OCI-LY7 (cell line): ENCODE data around the gene CDON. TPM values are rescaled to one million over a fixed set of nuclear protein-coding genes. Genes with fewer than 3 reads are reported as not detected.

ENCODE experiments used
- BruUV-seq: library from RNA; stranded (reverse); fragments of 400-500 nt; replicated peaks from 2 replicates; lab custom pipeline; 2021; lab: Mats Ljungman, UMichigan
- CTCF ChIA-PET: fragments of 300-600 bp; sonication (Branson Sonifier 250); formaldehyde crosslinking; loops from one replicate; lab custom pipeline; 2022; ENCODE audit warnings: antibody characterized with exemption; ENCODE audit not compliant: unreplicated experiment; lab: Charles Lee
- POLR2A ChIA-PET: fragments of 300-600 bp; sonication (Branson Sonifier 250); formaldehyde crosslinking; loops from one replicate; lab custom pipeline; 2022; ENCODE audit warnings: antibody characterized with exemption; lab: Charles Lee
- DNase-seq: peaks from one replicate; pipeline ENCODE4 v3.0.0-alpha.2; 2015; ENCODE audit warnings: low spot score
- H2AFZ ChIP-seq: fragments of 200-600 bp; sonication (generic), shearing (Covaris generic); 2 replicates; pipeline ENCODE4 v1.6.1; 2014; ENCODE audit warnings: mild to moderate bottlenecking, antibody characterized with exemption, low read length, moderate library complexity
- H3K27ac ChIP-seq: fragments of 200-600 bp; sonication (generic); 2 replicates; pipeline ENCODE4 v1.5.1; 2014; ENCODE audit warnings: mixed run types, low read depth, mild to moderate bottlenecking, moderate library complexity, low read length, inconsistent platforms; ENCODE audit not compliant: poor library complexity, severe bottlenecking
- H3K36me3 ChIP-seq: fragments of 200-600 bp; sonication (generic); 2 replicates; pipeline ENCODE4 v1.6.1; 2014; ENCODE audit warnings: mild to moderate bottlenecking, antibody characterized with exemption, low read length, moderate library complexity, mixed read lengths; ENCODE audit not compliant: insufficient read depth
- H3K4me1 ChIP-seq: fragments of 200-600 bp; sonication (generic); 2 replicates; pipeline ENCODE4 v1.5.1; 2014; ENCODE audit warnings: mild to moderate bottlenecking, low read length; ENCODE audit not compliant: insufficient read depth, poor library complexity, severe bottlenecking
- H3K4me2 ChIP-seq: fragments of 200-600 bp; sonication (generic); 2 replicates; pipeline ENCODE4 v1.6.1; 2014; ENCODE audit warnings: mild to moderate bottlenecking, low read length
- H3K4me3 ChIP-seq: fragments of 200-600 bp; sonication (generic); 2 replicates; pipeline ENCODE4 v1.5.1; 2014; ENCODE audit warnings: mild to moderate bottlenecking, low read depth, low read length; ENCODE audit not compliant: poor library complexity, severe bottlenecking
- H3K79me2 ChIP-seq: fragments of 200-600 bp; sonication (generic); 2 replicates; pipeline ENCODE4 v1.6.1; 2016; ENCODE audit warnings: low read depth, mild to moderate bottlenecking, low read length, moderate library complexity, mixed read lengths; ENCODE audit not compliant: insufficient read depth
- H3K9me2 ChIP-seq: fragments of 200-600 bp; sonication (generic); 2 replicates; pipeline ENCODE4 v1.6.1; 2016; ENCODE audit warnings: mild to moderate bottlenecking, low read length, mixed read lengths; ENCODE audit not compliant: insufficient read depth
- H3K9me3 ChIP-seq: fragments of 200-600 bp; sonication (generic); 2 replicates; pipeline ENCODE4 v1.6.1; 2014; ENCODE audit warnings: mild to moderate bottlenecking, mixed run types, low read length, mixed read lengths
- H4K20me1 ChIP-seq: fragments of 200-600 bp; sonication (generic); 2 replicates; pipeline ENCODE4 v1.6.1; 2014; ENCODE audit warnings: mild to moderate bottlenecking, antibody characterized with exemption, low read length, moderate library complexity, mixed read lengths; ENCODE audit not compliant: insufficient read depth
- CTCF ChIP-seq: fragments of 200-600 bp; sonication (generic); conservative IDR thresholded peaks from 2 replicates; pipeline ENCODE4 v1.5.1; 2014; ENCODE audit warnings: mild to moderate bottlenecking, antibody characterized with exemption, low read length, moderate library complexity, mixed read lengths
- EZH2phosphoT487 ChIP-seq: fragments of 200-600 bp; sonication (generic); IDR thresholded peaks from 2 replicates; pipeline ENCODE4 v1.6.1; 2018; ENCODE audit warnings: low read depth, borderline replicate concordance, mild to moderate bottlenecking, mixed run types, antibody characterized with exemption, low read length, moderate library complexity, mixed read lengths
- intact Hi-C: fragments of 100-400 bp; cut with micrococcal nuclease; formaldehyde crosslinking; loops from one replicate; pipeline ENCODE4 v1.10.0; 2022; ENCODE audit not compliant: unreplicated experiment
- total RNA-seq, 2 experiments: library from RNA; depleted of rRNA in 1 of 2; stranded (reverse); fragments of >200 nt in 1 of 2; shearing (Covaris generic) in 1 of 2; gene quantifications; 2 replicates each; pipeline ENCODE4 v1.2.3, GENCODE V29; 2014 to 2022

Gene CDON
- total RNA-seq, 2 experiments from 2014 or later: 1.5 to 2.5 TPM

GRCh38 chr11:125982348-125982730, 80.3 kb downstream of the CDON start:
- Histone ChIP-seq H3K4me2 (no peak overlapping the region), H3K36me3 (no peaks in the 10 kb centered on the region), H4K20me1 (no peaks in the 10 kb centered on the region), H3K27ac (no peak overlapping the region), H3K79me2 (no peaks in the 10 kb centered on the region), H3K4me3 (no peak overlapping the region), H3K9me2 (no peaks in the 10 kb centered on the region), H3K9me3 (no peaks in the 10 kb centered on the region), H2AFZ (no peak overlapping the region), H3K4me1 (no peaks in the 10 kb centered on the region)
- TF ChIP-seq CTCF (no peak), EZH2phosphoT487 (no peak)
- no TSS peak for BruUV-seq
- DNase-seq: no peak
- CTCF ChIA-PET: no interaction called here
- intact Hi-C loops: no loop called here
- POLR2A ChIA-PET: no interaction called here

- no peak overlapping the region for H3K27ac ChIP-seq
- ChIA-PET CTCF (no interaction called here), POLR2A (no interaction called here)
- H3K4me2 ChIP-seq: no peak overlapping the region
- H2AFZ ChIP-seq: no peak overlapping the region
- TF ChIP-seq CTCF (no peak), EZH2phosphoT487 (no peak)
- intact Hi-C loops: no loop called here
- H3K36me3 ChIP-seq: no peaks in the 10 kb centered on the region
- H3K9me3 ChIP-seq: no peaks in the 10 kb centered on the region
- BruUV-seq: no TSS peak
- no peaks in the 10 kb centered on the region for H3K79me2 ChIP-seq
- DNase-seq: no peak
- H3K4me3 ChIP-seq: no peak overlapping the region
- H4K20me1 ChIP-seq: no peaks in the 10 kb centered on the region
- no peaks in the 10 kb centered on the region for H3K9me2 ChIP-seq
- H3K4me1 ChIP-seq: no peaks in the 10 kb centered on the region
Observed at GRCh38 chr11:125980436-125980835, 82.2 kb downstream of the CDON start.

DNA sequence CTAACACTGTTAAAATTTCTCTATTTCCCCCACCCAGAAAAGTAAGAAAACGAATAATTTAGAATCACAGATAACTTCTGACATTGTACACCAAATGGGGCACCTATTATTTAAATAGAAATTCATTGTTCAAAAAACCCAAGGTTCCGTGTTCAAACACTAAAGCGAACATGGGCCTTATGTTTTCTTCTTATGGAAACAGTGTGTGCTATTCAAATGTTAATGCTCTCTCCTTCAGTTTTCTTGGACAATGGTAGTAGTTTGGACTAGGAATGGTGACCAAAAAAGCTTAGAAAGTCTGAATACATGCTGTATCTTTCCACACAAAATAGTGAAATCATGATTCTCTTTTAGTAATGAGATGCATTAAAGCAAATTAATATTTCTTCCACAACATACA, 83.2 kb downstream of the CDON start:
- Histone ChIP-seq H3K79me2 (no peaks in the 10 kb centered on the region), H3K9me2 (no peaks in the 10 kb centered on the region), H2AFZ (no peak overlapping the region), H3K4me1 (no peaks in the 10 kb centered on the region), H3K4me2 (no peak overlapping the region), H3K36me3 (no peaks in the 10 kb centered on the region), H3K4me3 (no peak overlapping the region), H4K20me1 (no peaks in the 10 kb centered on the region), H3K27ac (no peak overlapping the region), H3K9me3 (no peaks in the 10 kb centered on the region)
- TF ChIP-seq CTCF: no peak
- TF ChIP-seq EZH2phosphoT487: no peak
- no peak for DNase-seq
- POLR2A ChIA-PET: interaction anchor here (0.5 kb wide), 1 partner anchor 11 kb away, joined by 3 read pairs; no protein-coding TSS in a partner anchor
- no TSS peak for BruUV-seq
- intact Hi-C loops: no loop called here
- CTCF ChIA-PET: no interaction called here
